T-cell (primary cell): ENCODE measurements around the gene RUBCN. TPM values are rescaled to one million over a fixed set of nuclear protein-coding genes. Genes with fewer than 3 reads are reported as not detected.

Source experiments
- ATAC-seq, 4 experiments: fragments of 200-7000 bp in 3 of 4; fragments of 150-1000 bp in 1 of 4; cut with Tn5 transposase; replicated peaks in 1 of 4; 1 replicate in 3 of 4; 2 replicates in 1 of 4; pipeline ENCODE4 v1.10.0; 2021; ENCODE audit warnings: moderate library complexity in 3 of 4, mild to moderate bottlenecking in 2 of 4, moderate number of reproducible peaks in 1 of 4
- CTCF ChIA-PET, 2 donors: fragments of 300-600 bp; sonication (Branson Sonifier 250); formaldehyde crosslinking; loops; one replicate each; lab custom pipeline; 2022; ENCODE audit warnings: antibody characterized with exemption in 2 of 2; lab: Charles Lee
- POLR2A ChIA-PET, 2 donors: fragments of 300-600 bp; sonication (Branson Sonifier 250); formaldehyde crosslinking; loops; one replicate each; lab custom pipeline; 2022; ENCODE audit warnings: antibody characterized with exemption in 2 of 2; lab: Charles Lee
- DNase-seq, 35 experiments: peaks; one replicate each; pipeline versions ENCODE4 v3.0.0 to v3.0.0-alpha.2; 2013 to 2023
- H3K27ac ChIP-seq: one replicate; pipeline ENCODE4 v1.5.1; 2013; ENCODE audit warnings: low read length
- H3K27me3 ChIP-seq, 2 experiments: replicated peaks in 1 of 2; 1 replicate in 1 of 2; 2 replicates in 1 of 2; pipeline versions ENCODE4 v1.6.1 to v1.7.0; 2013; ENCODE audit warnings: low read length in 1 of 2, mixed read lengths in 1 of 2; ENCODE audit not compliant: control insufficient read depth in 2 of 2, insufficient read depth in 2 of 2; ENCODE audit errors: extremely low read depth in 1 of 2
- H3K36me3 ChIP-seq, 2 donors: 1 replicate in 1 of 2; 2 replicates in 1 of 2; pipeline versions ENCODE4 v1.6.1 to v1.7.0; 2013; ENCODE audit warnings: low read length in 1 of 2; ENCODE audit not compliant: control insufficient read depth in 2 of 2, insufficient read depth in 1 of 2; ENCODE audit errors: extremely low read depth in 1 of 2
- H3K4me1 ChIP-seq, 2 experiments: 1 replicate in 1 of 2; 2 replicates in 1 of 2; pipeline versions ENCODE4 v1.6.1 to v1.7.0; 2013; ENCODE audit warnings: low read length in 2 of 2, mixed read lengths in 1 of 2; ENCODE audit not compliant: insufficient read depth in 2 of 2, control insufficient read depth in 1 of 2; ENCODE audit errors: extremely low read depth in 1 of 2
- H3K4me3 ChIP-seq, 2 donors: 1 replicate in 1 of 2; 2 replicates in 1 of 2; pipeline versions ENCODE4 v1.5.1 to v1.7.0; 2013; ENCODE audit warnings: mild to moderate bottlenecking in 2 of 2, low read length in 1 of 2, moderate library complexity in 1 of 2; ENCODE audit not compliant: control insufficient read depth in 1 of 2; ENCODE audit errors: extremely low read depth in 1 of 2
- H3K9me3 ChIP-seq: 2 replicates; pipeline ENCODE4 v1.7.0; 2013
- H3K27ac Mint-ChIP-seq, 2 donors: one replicate each; pipeline ENCODE4 v1.8.0; 2020 to 2021; ENCODE audit warnings: mild to moderate bottlenecking in 2 of 2, mixed read lengths in 2 of 2
- H3K27me3 Mint-ChIP-seq, 2 donors: one replicate each; pipeline ENCODE4 v1.8.0; 2021 to 2022; ENCODE audit warnings: mixed read lengths in 2 of 2
- H3K36me3 Mint-ChIP-seq: one replicate; pipeline ENCODE4 v1.8.0; 2021; ENCODE audit warnings: mixed read lengths
- H3K4me1 Mint-ChIP-seq, 3 donors: one replicate each; pipeline ENCODE4 v1.8.0; 2020 to 2022; ENCODE audit warnings: mixed read lengths in 3 of 3, mild to moderate bottlenecking in 1 of 3
- H3K4me3 Mint-ChIP-seq, 3 donors: one replicate each; pipeline ENCODE4 v1.8.0; 2020 to 2022; ENCODE audit warnings: mild to moderate bottlenecking in 3 of 3, mixed read lengths in 3 of 3, moderate library complexity in 3 of 3
- H3K9me3 Mint-ChIP-seq, 3 donors: one replicate each; pipeline ENCODE4 v1.8.0; 2020 to 2022; ENCODE audit warnings: mixed read lengths in 3 of 3
- WGBS: methylation state at CpG from one replicate; pipeline ENCODE4 v1.1.5; 2013; ENCODE audit warnings: missing lambda C conversion rate; ENCODE audit not compliant: insufficient coverage; 5-methylcytosine and 5-hydroxymethylcytosine counted together
- total RNA-seq, 35 experiments: library from RNA in 6 of 35; stranded (reverse) in 6 of 35; fragments of 120-200 nt in 1 of 35; gene quantifications; one replicate each; pipeline versions ENCODE4 v1.2.1 to v1.2.4 and lab custom pipeline; 2013 to 2026

RUBCN gene
- total RNA-seq (10 to 100 TPM; 40.3 to 73.5 (median 64.7) TPM), total RNA-seq (lab: John Stamatoyannopoulos, UW) (28.1 to 132 (median 68.4) reads per million in 29 experiments)
- total RNA-seq (2013), result 35.0 TPM

DNA sequence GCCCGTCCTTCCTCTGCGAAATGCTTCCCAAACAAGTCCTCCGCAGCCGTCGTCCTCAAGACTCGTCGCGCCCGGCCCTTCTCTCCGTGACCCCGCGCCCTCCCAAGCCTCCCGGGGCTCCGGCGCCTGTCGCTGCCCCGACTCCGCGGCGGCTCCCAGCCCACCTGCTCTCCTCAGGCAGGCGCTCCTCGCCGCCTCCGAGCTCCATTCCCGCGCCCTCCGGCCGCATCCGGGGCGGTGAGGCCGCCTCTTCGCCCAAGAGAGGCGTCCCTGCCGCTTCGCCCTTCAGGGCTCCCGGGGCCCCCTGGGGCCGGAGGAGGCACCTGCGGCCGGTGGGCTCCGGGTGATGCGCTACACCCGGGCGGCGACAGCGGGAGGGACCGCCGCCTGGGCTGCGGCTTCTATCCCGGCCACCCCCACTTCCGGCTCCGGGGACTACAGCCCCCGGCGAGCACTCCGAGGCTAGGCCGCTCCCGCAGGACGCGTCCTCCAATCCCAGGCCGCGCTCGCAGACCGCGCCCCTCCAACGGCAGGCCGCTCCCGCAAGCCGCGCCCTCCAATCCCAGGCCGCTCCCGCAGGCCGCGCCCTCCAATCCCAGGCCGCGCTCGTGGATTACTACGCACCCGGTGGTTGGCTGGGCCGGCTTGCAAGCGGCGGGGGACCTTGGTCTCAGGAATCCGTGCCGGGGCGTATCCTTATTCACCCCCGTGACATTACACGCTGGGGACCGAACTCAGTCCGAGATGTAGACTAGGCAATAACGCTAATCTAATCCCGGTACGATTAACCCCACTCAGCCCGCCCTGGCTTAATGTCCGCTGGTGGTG lies at the start of gene RUBCN:
Gene RUBCN, minus strand, starts transcription at position 414 of the 828 bp plus-strand sequence. Its CDS starts 185 bp downstream, at position 229.
- H3K9me3 Mint-ChIP-seq, result no peaks in the 10 kb centered on the region
- peak within 1 kb of the TSS; percentile 60 for H3K4me3 ChIP-seq
- under 1% methylated on average over 78 of the region's 92 CpGs for WGBS
- H3K9me3 ChIP-seq, result no peaks in the 10 kb centered on the region
- ATAC-seq, result peak; percentile 96 to 98 (median 98)
- H3K4me3 Mint-ChIP-seq, result peak within 1 kb of the TSS; percentile 90 to 98 (median 96)
- peaks cover 0 to 3% of the 10 kb centered on the region in 2 donors for H3K36me3 ChIP-seq
- H3K27ac Mint-ChIP-seq, result peak within 1 kb of the TSS; percentile 95 to 97
- peak within 1 kb of the TSS; percentile 60 for H3K27ac ChIP-seq
- H3K4me1 Mint-ChIP-seq, result peaks cover 36 to 44% (median 40%) of the 10 kb centered on the region in 3 donors
- H3K27me3 Mint-ChIP-seq, result no peaks in the 10 kb centered on the region
- DNase-seq, result peak; percentile 83 to 96 (median 92)
- ChIA-PET CTCF (interaction anchor here in 1 of 2 donors (0.8 kb wide), 1 partner anchor 25 kb away, joined by 5 read pairs; no protein-coding TSS in a partner anchor), POLR2A (no interaction called here)
- H3K36me3 Mint-ChIP-seq, result peaks cover 4% of the 10 kb centered on the region
- no peaks in the 10 kb centered on the region for H3K27me3 ChIP-seq
- peaks cover 2 to 27% of the 10 kb centered on the region in 2 experiments for H3K4me1 ChIP-seq

DNA sequence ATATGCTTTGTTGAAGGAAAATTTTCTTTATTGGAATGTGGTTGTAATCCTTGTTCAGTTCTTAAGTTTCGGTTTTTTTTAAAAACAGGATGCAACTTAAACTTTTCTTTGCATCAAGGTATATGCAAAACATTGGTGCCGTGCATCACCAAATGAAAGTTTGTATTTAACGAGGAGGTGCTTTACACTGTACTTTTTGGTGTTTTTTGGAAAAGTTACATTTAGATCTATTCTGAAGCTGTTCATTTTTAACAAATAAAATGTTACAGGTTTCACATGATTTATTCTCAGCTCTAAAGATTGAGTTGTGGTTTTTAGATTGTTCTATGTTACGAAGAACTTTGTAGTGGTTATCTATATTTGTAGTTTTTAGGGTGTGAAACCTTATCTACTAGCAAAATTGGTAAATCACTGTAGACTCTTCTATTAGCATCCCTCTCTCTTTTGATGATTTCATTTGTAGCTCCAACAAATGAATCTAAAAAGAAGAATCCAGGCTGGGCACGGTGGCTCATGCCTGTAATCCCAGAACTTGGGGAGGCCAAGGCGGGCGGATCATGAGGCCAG lies 47.4 kb upstream of the RUBCN start:
- Histone ChIP-seq H3K4me1 (no peaks in the 10 kb centered on the region), H3K9me3 (no peaks in the 10 kb centered on the region), H3K4me3 (no peak overlapping the region), H3K27ac (peak overlapping the region; percentile 16), H3K36me3 (peaks cover 0 to 27% of the 10 kb centered on the region in 2 donors), H3K27me3 (no peaks in the 10 kb centered on the region)
- 60% methylated on average over 1 of the region's 7 CpGs for WGBS
- DNase-seq (no peak), ATAC-seq (no peak)
- Mint-ChIP-seq H3K27ac (peak overlapping the region; percentile 68 to 80), H3K4me1 (peaks cover 6 to 14% (median 14%) of the 10 kb centered on the region in 3 donors), H3K36me3 (peaks cover 27% of the 10 kb centered on the region), H3K9me3 (no peaks in the 10 kb centered on the region), H3K27me3 (no peaks in the 10 kb centered on the region), H3K4me3 (no peak overlapping the region)
- POLR2A ChIA-PET, result no interaction called here
- CTCF ChIA-PET, result no interaction called here

DNA sequence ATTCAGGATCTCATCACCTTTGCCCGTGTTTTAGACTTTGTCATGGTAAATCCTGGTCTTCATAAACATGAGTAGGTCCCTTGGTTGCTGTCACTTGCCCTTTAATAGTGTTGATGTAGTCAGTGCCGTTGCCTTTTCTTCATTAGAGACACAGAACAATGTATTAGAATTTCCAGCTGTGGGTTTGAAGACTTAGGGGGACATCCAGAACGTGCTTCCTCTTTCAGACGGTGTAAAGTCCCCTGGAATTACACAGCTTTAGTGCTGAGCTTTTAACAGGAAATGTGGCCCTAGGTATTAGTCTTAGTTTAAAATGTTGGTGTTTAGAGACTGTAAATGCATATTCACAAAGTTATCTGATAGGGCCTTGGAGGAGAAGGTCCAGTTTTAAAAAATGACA lies 45.5 kb upstream of the RUBCN start:
- H3K27me3 Mint-ChIP-seq, result no peaks in the 10 kb centered on the region

DNA sequence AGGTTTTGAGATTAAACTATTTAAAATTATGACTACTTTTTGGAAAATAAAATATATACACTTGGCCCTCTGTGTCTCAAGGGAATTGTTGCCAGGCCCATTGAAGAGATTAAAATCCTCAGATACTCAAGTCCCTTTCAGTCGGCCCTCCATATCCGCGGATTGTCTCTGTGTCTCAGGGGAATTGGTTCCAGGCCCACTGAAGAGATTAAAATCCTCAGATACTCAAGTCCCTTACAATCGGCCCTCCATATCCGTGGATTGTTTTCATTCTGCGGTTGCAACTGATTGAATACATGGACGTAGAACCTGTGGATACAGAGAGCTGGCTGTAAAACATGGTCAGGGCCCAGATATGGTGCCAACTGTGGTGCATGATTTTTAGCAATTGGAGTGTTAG lies 38.6 kb upstream of the RUBCN start:
- no peak overlapping the region for H3K27ac ChIP-seq
- Mint-ChIP-seq H3K27me3 (no peaks in the 10 kb centered on the region), H3K9me3 (no peaks in the 10 kb centered on the region), H3K27ac (no peak overlapping the region), H3K4me3 (no peak overlapping the region), H3K36me3 (peaks cover 56% of the 10 kb centered on the region), H3K4me1 (no peaks in the 10 kb centered on the region)
- no peaks in the 10 kb centered on the region for H3K9me3 ChIP-seq
- ChIA-PET CTCF (interaction anchor here in 1 of 2 donors (0.5 kb wide), 1 partner anchor 22 kb away, joined by 4 read pairs; no protein-coding TSS in a partner anchor), POLR2A (interaction anchor here in 1 of 2 donors (0.6 kb wide), 1 partner anchor 14 kb away, joined by 4 read pairs; no protein-coding TSS in a partner anchor)
- DNase-seq (no peak), ATAC-seq (no peak)
- WGBS, result 100% methylated on average over 6 of the region's 7 CpGs
- H3K4me1 ChIP-seq, result no peaks in the 10 kb centered on the region
- no peaks in the 10 kb centered on the region for H3K27me3 ChIP-seq
- no peak overlapping the region for H3K4me3 ChIP-seq
- H3K36me3 ChIP-seq, result peaks cover 14 to 79% of the 10 kb centered on the region in 2 donors

More for the DNA sequence above, 45.5 kb upstream of the RUBCN start:
- Mint-ChIP-seq H3K4me3 (no peak overlapping the region), H3K36me3 (peaks cover 36% of the 10 kb centered on the region), H3K9me3 (no peaks in the 10 kb centered on the region), H3K27ac (peak overlapping the region; percentile 18 to 36), H3K4me1 (peaks cover 6 to 10% (median 9%) of the 10 kb centered on the region in 3 donors)
- H3K27ac ChIP-seq, result no peak overlapping the region
- H3K4me3 ChIP-seq, result no peak overlapping the region
- H3K36me3 ChIP-seq, result peaks cover 7 to 45% of the 10 kb centered on the region in 2 donors
- H3K4me1 ChIP-seq, result no peaks in the 10 kb centered on the region
- ChIA-PET CTCF (no interaction called here), POLR2A (no interaction called here)
- ATAC-seq (no peak), DNase-seq (no peak)
- WGBS, result 33% methylated on average over 2 of the region's 4 CpGs
- no peaks in the 10 kb centered on the region for H3K9me3 ChIP-seq
- H3K27me3 ChIP-seq, result no peaks in the 10 kb centered on the region

DNA sequence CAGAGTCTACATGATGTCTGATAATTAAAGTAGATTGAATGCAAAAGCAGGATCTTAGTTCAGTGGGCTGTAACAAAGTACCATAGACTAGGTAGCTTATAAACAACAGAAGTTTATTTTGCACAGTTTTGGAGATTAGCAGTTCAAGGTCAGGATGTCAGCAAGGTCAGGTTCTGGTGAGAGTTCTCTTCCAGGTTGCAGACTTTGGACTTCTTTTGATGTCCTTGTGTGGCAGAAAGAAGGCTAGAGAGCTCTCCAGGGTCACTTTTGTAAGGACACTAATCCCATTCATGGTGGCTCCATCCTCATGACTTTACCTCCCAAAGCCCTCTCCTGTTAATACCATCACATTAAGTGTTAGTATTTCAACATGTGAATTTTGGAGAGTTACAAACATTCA lies 25.1 kb upstream of the RUBCN start:
- H3K27me3 ChIP-seq, result no peaks in the 10 kb centered on the region
- Mint-ChIP-seq H3K9me3 (no peaks in the 10 kb centered on the region), H3K36me3 (peaks cover 16% of the 10 kb centered on the region), H3K27ac (no peak overlapping the region), H3K27me3 (no peaks in the 10 kb centered on the region), H3K4me1 (peaks cover 0 to 6% (median 3%) of the 10 kb centered on the region in 3 donors), H3K4me3 (no peak overlapping the region)
- H3K36me3 ChIP-seq, result peaks cover 3 to 43% of the 10 kb centered on the region in 2 donors
- no peak overlapping the region for H3K27ac ChIP-seq
- no peaks in the 10 kb centered on the region for H3K9me3 ChIP-seq
- H3K4me3 ChIP-seq, result no peak overlapping the region
- ATAC-seq (no peak), DNase-seq (no peak)
- CTCF ChIA-PET, result interaction anchor here (0.6 to 1.2 kb wide), 2 partner anchors 63 to 1206 kb away, joined by 3 to 5 read pairs; no protein-coding TSS in a partner anchor
- POLR2A ChIA-PET, result interaction anchor here in 1 of 2 donors (0.6 kb wide), 1 partner anchor 13 kb away, joined by 4 read pairs; no protein-coding TSS in a partner anchor
- no peaks in the 10 kb centered on the region for H3K4me1 ChIP-seq

DNA sequence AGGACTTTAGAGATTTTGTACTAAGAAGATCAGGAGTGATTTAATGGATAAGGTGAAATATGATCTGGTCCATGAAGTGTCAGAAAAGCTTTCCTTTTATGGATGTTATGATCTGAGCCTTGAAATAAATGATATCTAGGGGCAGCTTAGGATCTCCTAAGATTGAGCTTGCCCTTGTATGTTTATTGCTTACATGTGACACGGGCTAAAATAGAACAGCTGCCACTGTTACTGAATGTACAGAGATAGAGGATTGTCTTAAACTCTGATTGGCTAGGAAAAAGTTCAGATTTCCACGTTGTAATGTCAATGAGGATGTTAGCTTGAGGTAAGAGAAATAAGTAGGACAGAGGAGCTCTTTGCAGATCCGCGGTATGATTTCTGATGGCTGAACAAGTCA lies 21.8 kb upstream of the RUBCN start:
- ChIA-PET POLR2A (no interaction called here), CTCF (no interaction called here)
- Histone ChIP-seq H3K4me3 (no peak overlapping the region), H3K27ac (no peak overlapping the region), H3K27me3 (no peaks in the 10 kb centered on the region), H3K4me1 (peaks cover 0 to 7% of the 10 kb centered on the region in 2 experiments), H3K36me3 (peaks cover 0 to 34% of the 10 kb centered on the region in 2 donors), H3K9me3 (no peaks in the 10 kb centered on the region)
- 98% methylated on average over 4 of the region's 4 CpGs for WGBS
- H3K27ac Mint-ChIP-seq, result no peak overlapping the region
- peaks cover 24 to 28% (median 27%) of the 10 kb centered on the region in 3 donors for H3K4me1 Mint-ChIP-seq
- ATAC-seq, result no peak
- DNase-seq, result no peak
- no peaks in the 10 kb centered on the region for H3K9me3 Mint-ChIP-seq
- H3K36me3 Mint-ChIP-seq, result peaks cover 7% of the 10 kb centered on the region
- no peak overlapping the region for H3K4me3 Mint-ChIP-seq
- no peaks in the 10 kb centered on the region for H3K27me3 Mint-ChIP-seq
